Kidney (tissue), 14 donors: ENCODE data around the gene TREM1. TPM values are rescaled to one million over a fixed set of nuclear protein-coding genes. Genes with fewer than 3 reads are reported as not detected.

ENCODE experiments used
- DNase-seq, 5 donors: peaks; one replicate each; pipeline ENCODE4 v3.0.0-alpha.2; 2013 to 2020
- FAIRE-seq: peaks from 2 replicates; lab custom pipeline; 2012; peaks lifted over from hg19 to GRCh38; lab: Jason Lieb, UNC
- H3K27ac ChIP-seq, 2 donors: one replicate each; pipeline ENCODE4 v1.7.0; 2013; ENCODE audit warnings: low read depth in 2 of 2, low read length in 2 of 2, inconsistent platforms in 1 of 2
- H3K27me3 ChIP-seq: one replicate; pipeline ENCODE4 v1.7.1; 2013; ENCODE audit warnings: low read length, inconsistent platforms; ENCODE audit not compliant: control insufficient read depth, insufficient read depth
- H3K36me3 ChIP-seq, 3 donors: one replicate each; pipeline versions ENCODE4 v1.7.0 to v1.7.1; 2013; ENCODE audit warnings: low read length in 3 of 3, control low read depth in 1 of 3, inconsistent platforms in 1 of 3; ENCODE audit not compliant: insufficient read depth in 3 of 3, control insufficient read depth in 2 of 3
- H3K4me1 ChIP-seq, 3 donors: one replicate each; pipeline versions ENCODE4 v1.7.0 to v1.7.1; 2013; ENCODE audit warnings: low read length in 3 of 3, inconsistent platforms in 1 of 3, low read depth in 1 of 3; ENCODE audit not compliant: control insufficient read depth in 2 of 3, insufficient read depth in 2 of 3
- H3K4me3 ChIP-seq, 3 donors: one replicate each; pipeline versions ENCODE4 v1.7.0 to v1.8.1; 2013; ENCODE audit warnings: low read length in 3 of 3, control low read depth in 1 of 3, inconsistent platforms in 1 of 3
- H3K9ac ChIP-seq, 3 donors: one replicate each; pipeline versions ENCODE4 v1.7.0 to v1.7.1; 2013; ENCODE audit warnings: low read length in 3 of 3, control low read depth in 1 of 3, inconsistent platforms in 1 of 3
- H3K9me3 ChIP-seq, 3 donors: one replicate each; pipeline versions ENCODE4 v1.7.0 to v1.7.1; 2013; ENCODE audit warnings: low read length in 3 of 3, control low read depth in 1 of 3, inconsistent platforms in 1 of 3; ENCODE audit not compliant: control insufficient read depth in 2 of 3, insufficient read depth in 1 of 3
- CTCF ChIP-seq: IDR thresholded peaks from 3 replicates; pipeline ENCODE4 v1.5.1; 2012; ENCODE audit warnings: mild to moderate bottlenecking, moderate library complexity, borderline replicate concordance; ENCODE audit not compliant: insufficient read depth; ENCODE audit errors: extremely low read depth
- intact Hi-C: fragments of 100-400 bp; cut with DNase I; formaldehyde crosslinking; loops from one replicate; pipeline ENCODE4 v1.11.1; 2022
- polyA plus RNA-seq: library from polyadenylated mRNA; stranded (reverse); fragments of 350-450 nt; fragmentation: Illumina TruSeq; extraction: RNeasy Lipid Tissue Mini Kit (QIAGEN cat#74804); gene quantifications from one replicate; pipeline ENCODE4 v1.2.3, GENCODE V29; 2014; ENCODE audit warnings: low read depth, low replicate concordance; ENCODE audit not compliant: insufficient read depth
- total RNA-seq: library from RNA; stranded (reverse); fragmentation: NEBNext Ultra II Directional; extraction: Animal tissue kit (Norgen Biotek cat#: 25700); gene quantifications from one replicate; pipeline ENCODE4 v1.2.1, GENCODE V29; 2021
- donor health status: control.
- donor health status: control.
- donor health status: control.
- donor health status: control.
- donor health status: control.
- donor health status: DM: yes; HTN: yes; CAD: no.
- donor health status: Normal renal cell carcinoma (clear cell type).

The TREM1 gene
- total and polyA plus RNA-seq, 2 donors from 2014 or later, result 1.4 TPM; not detected in 1

- Histone ChIP-seq H3K9ac (no peak overlapping the region), H3K27me3 (no peaks in the 10 kb centered on the region), H3K9me3 (no peaks in the 10 kb centered on the region), H3K4me3 (no peak overlapping the region), H3K4me1 (no peaks in the 10 kb centered on the region), H3K27ac (no peak overlapping the region), H3K36me3 (no peaks in the 10 kb centered on the region)
- intact Hi-C loops, result no loop called here
- DNase-seq (no peak), FAIRE-seq (no peak)
- TF ChIP-seq CTCF, result no peak
Observed at GRCh38 chr6:41236276-41236675, 50.2 kb downstream of the TREM1 start.

- no peak for FAIRE-seq
- TF ChIP-seq CTCF, result no peak
Observed at GRCh38 chr6:41232667-41233066, 53.8 kb downstream of the TREM1 start.

GRCh38 chr6:41231246-41231645 lies 55.2 kb downstream of the TREM1 start:
- no peaks in the 10 kb centered on the region for H3K36me3 ChIP-seq
- no peak overlapping the region for H3K27ac ChIP-seq
- H3K9me3 ChIP-seq, result no peaks in the 10 kb centered on the region
- no peak overlapping the region for H3K9ac ChIP-seq
- no peaks in the 10 kb centered on the region for H3K27me3 ChIP-seq
- no peak for TF ChIP-seq CTCF
- intact Hi-C loops, result no loop called here
- H3K4me1 ChIP-seq, result no peaks in the 10 kb centered on the region
- FAIRE-seq (no peak), DNase-seq (no peak)
- no peak overlapping the region for H3K4me3 ChIP-seq

More at GRCh38 chr6:41232667-41233066, 53.8 kb downstream of the TREM1 start:
- H3K4me3 ChIP-seq, result no peak overlapping the region
- H3K27ac ChIP-seq, result no peak overlapping the region
- H3K4me1 ChIP-seq, result no peaks in the 10 kb centered on the region
- H3K9ac ChIP-seq, result no peak overlapping the region
- no peaks in the 10 kb centered on the region for H3K9me3 ChIP-seq
- H3K36me3 ChIP-seq, result no peaks in the 10 kb centered on the region
- H3K27me3 ChIP-seq, result no peaks in the 10 kb centered on the region
- intact Hi-C loops, result no loop called here
- no peak for DNase-seq

GRCh38 chr6:41229721-41230120 lies 56.8 kb downstream of the TREM1 start:
- Histone ChIP-seq H3K27ac (no peak overlapping the region), H3K4me3 (no peak overlapping the region), H3K36me3 (no peaks in the 10 kb centered on the region), H3K27me3 (no peaks in the 10 kb centered on the region), H3K9ac (no peak overlapping the region), H3K4me1 (no peaks in the 10 kb centered on the region), H3K9me3 (no peaks in the 10 kb centered on the region)
- FAIRE-seq (no peak), DNase-seq (no peak)
- intact Hi-C loops, result no loop called here
- TF ChIP-seq CTCF, result no peak
